Fibroblast of pulmonary artery (primary cell): ENCODE results near the gene SDC1.

Experiments used
- DNase-seq: peaks from one replicate; pipeline ENCODE4 v3.0.0-alpha.2; 2010; ENCODE audit warnings: low read depth
- H3K4me3 ChIP-seq: replicated peaks from 2 replicates; pipeline ENCODE4 v1.5.1; 2011; ENCODE audit warnings: low read depth, mild to moderate bottlenecking, control low read depth, low read length, moderate library complexity
- CTCF ChIP-seq: IDR thresholded peaks from 2 replicates; pipeline ENCODE4 v1.5.1; 2011; ENCODE audit warnings: mild to moderate bottlenecking, control low read depth, low read length, inconsistent platforms; ENCODE audit errors: missing control alignments

SDC1 gene

GRCh38 chr2:20187331-20187730, 37.6 kb downstream of the SDC1 start:
- H3K4me3 ChIP-seq, result no peak overlapping the region

DNA sequence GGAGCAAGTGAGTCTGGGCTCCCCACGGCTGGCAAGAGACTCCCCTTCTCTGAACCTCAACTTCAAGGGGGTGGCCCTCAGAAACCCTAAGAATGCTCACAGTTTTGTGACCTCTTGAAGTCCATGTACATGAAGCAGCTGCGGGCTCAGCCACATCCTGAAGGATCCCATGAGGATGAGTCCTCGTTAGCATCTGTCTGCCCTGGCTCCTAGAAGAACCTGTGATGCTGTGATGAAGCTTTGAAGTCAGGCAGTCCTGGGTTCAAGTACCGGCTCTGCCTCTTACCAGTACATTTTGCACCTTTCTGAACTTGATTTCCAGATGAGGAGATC, 38.1 kb downstream of the SDC1 start:
- DNase-seq, result no peak
- TF ChIP-seq CTCF, result no peak

More at GRCh38 chr2:20187331-20187730, 37.6 kb downstream of the SDC1 start:
- no peak for DNase-seq
- no peak for TF ChIP-seq CTCF

DNA sequence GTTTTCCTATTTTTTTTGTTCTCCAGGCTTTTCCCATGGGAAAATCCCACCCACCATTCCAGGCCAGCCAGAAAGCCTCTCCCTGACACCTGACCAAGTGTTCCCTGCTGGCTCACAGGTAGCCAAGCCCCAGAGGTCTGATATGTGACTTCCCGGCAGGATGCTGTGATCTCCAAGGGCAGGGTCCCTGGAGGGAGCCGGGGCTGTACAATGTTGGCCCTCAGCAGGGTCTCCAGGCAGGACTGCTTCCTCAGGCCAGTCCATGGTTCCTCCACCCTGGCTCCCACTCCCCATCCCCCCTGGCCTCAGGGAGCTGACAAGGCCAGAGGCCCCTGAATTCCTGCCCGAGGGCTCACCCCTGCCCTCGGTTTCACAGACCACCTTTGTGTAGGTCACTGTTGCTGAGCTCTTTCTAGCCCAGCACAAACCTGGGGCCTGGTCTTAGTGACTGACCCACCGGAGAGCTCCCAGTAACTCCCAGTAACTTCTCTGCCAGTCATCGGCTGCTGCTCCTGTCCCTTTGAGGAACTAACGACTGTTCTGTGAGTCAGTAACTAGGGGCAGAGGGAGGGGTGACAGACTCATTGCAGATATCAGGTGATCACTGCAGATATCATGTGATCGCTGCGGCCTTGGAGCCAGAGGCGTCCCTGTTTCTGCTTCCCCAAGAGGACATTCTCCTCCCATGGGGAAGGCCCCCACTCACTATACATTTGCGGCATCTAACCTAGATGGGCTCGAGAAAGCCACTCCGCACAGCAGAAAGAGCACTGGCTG, 38.7 kb downstream of the SDC1 start:
- no peak overlapping the region for H3K4me3 ChIP-seq
- no peak for TF ChIP-seq CTCF
- no peak for DNase-seq

More for the DNA sequence above, 38.1 kb downstream of the SDC1 start:
- H3K4me3 ChIP-seq, result no peak overlapping the region

DNA sequence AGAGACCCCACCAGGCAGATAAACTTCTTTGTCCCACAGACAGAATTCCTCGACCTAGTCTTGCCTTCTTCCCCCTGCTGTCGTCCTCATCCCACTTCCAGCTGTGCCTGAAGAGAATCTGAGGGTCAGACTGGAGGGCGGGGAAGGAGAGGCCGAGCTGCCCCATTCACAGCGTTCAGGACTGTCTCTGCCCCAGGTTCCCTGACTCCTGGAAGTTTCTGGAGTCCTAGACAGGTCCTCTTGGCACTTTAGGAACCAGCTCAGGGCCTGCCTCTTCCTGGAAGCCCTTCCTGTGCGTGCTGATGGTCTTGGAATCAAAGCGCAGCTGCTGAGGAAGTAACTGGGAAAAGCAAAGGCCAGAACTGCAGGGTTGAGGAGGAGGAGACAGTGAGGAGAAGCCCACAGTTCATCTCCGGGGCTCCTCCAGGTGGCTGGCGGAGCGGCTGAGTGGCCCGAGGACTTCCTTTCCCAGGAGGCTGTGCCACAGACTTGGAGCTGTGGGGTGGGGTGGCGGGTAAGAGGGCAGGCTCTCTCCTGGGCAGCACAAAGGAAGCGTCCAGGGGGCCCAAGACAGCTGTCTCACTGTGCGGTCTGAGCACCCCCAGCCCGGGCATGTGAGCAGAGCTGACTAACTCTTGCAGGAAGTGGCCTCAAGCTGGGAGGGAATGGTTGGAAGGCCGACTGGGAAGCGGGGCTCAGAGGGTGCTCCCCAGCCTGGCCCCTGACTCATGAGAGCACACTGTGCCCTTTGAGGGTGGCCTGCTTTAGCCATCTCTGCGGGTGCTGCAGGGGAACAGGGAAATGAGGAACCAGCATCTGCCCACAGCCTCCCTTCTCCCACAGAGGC, 39.5 kb downstream of the SDC1 start:
- no peak for TF ChIP-seq CTCF
- no peak overlapping the region for H3K4me3 ChIP-seq
- DNase-seq, result peak; percentile 29

GRCh38 chr2:20184067-20184938, 40.6 kb downstream of the SDC1 start:
- no peak overlapping the region for H3K4me3 ChIP-seq
- TF ChIP-seq CTCF, result no peak
- peak; percentile 66 for DNase-seq

GRCh38 chr2:20183373-20183772, 41.6 kb downstream of the SDC1 start:
- no peak for TF ChIP-seq CTCF
- H3K4me3 ChIP-seq, result no peak overlapping the region
- DNase-seq, result no peak
